ENCODE results near the gene NSG1. TPM values are rescaled to one million over a fixed set of nuclear protein-coding genes. Genes with fewer than 3 reads are reported as not detected.

Gene NSG1
- total RNA-seq, 1 experiment from 2014 or later = not detected

DNA sequence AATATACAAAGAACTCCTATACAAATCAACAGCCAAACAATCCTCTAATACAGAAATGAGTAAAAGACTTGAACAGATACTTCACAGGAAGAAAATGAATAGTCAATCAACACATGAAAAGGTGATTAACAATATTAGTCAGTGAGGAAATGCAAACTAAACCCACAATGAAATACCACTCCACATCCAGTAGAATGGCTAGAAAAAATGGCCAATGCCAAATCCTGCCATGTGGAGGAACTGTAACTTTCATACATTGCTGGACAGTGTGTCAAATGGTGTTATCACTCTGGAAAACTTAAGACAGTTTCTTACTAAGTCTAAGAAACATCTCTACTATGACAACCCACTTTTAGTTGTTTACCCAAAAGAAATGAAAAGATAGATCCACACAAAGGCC, 59.5 kb downstream of the NSG1 start:
- BruUV-seq (replicated peaks) = no TSS peak
- Histone ChIP-seq H4K20me1 (ENCODE audit: insufficient read depth) (no peaks in the 10 kb centered on the region), H3K9me2 (ENCODE audit: insufficient read depth) (no peaks in the 10 kb centered on the region), H3K36me3 (ENCODE audit: low read depth) (0 out of 2 replicates have a peak, but pooled peaks cover 3% of the 10 kb centered on the region), H2AFZ (no peak overlapping the region), H3K4me1 (replicated peaks; ENCODE audit: insufficient read depth) (peaks cover 10% of the 10 kb centered on the region), H3K79me2 (ENCODE audit: low read depth) (no peaks in the 10 kb centered on the region), H3F3A (ENCODE audit: insufficient read depth, low read depth) (no peaks in the 10 kb centered on the region), H3K27me3 (ENCODE audit: insufficient read depth, low read depth) (no peaks in the 10 kb centered on the region), H3K4me2 (no peak overlapping the region), H3K27ac (no peak overlapping the region), H3K4me3 (no peak overlapping the region), H3K9me3 (ENCODE audit: insufficient read depth, low read depth) (no peaks in the 10 kb centered on the region)
- TF ChIP-seq, protein P1, sequence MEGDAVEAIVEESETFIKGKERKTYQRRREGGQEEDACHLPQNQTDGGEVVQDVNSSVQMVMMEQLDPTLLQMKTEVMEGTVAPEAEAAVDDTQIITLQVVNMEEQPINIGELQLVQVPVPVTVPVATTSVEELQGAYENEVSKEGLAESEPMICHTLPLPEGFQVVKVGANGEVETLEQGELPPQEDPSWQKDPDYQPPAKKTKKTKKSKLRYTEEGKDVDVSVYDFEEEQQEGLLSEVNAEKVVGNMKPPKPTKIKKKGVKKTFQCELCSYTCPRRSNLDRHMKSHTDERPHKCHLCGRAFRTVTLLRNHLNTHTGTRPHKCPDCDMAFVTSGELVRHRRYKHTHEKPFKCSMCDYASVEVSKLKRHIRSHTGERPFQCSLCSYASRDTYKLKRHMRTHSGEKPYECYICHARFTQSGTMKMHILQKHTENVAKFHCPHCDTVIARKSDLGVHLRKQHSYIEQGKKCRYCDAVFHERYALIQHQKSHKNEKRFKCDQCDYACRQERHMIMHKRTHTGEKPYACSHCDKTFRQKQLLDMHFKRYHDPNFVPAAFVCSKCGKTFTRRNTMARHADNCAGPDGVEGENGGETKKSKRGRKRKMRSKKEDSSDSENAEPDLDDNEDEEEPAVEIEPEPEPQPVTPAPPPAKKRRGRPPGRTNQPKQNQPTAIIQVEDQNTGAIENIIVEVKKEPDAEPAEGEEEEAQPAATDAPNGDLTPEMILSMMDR (conservative IDR thresholded peaks at IDR 0.05) = no peak
- no peak for TF ChIP-seq EZH2 (IDR thresholded peaks at IDR 0.05; ENCODE audit: low read depth)
- intact Hi-C loops (cut with micrococcal nuclease; ENCODE audit: unreplicated experiment) = no loop called here
- DNase-seq = no peak
- POLR2A ChIA-PET (ENCODE audit: unreplicated experiment) = no interaction called here
- CTCF ChIA-PET = no interaction called here

GRCh38 chr4:4455210-4455865, 68.4 kb downstream of the NSG1 start:
- H3K79me2 ChIP-seq (ENCODE audit: low read depth) = no peaks in the 10 kb centered on the region
- H3F3A ChIP-seq (ENCODE audit: insufficient read depth, low read depth) = no peaks in the 10 kb centered on the region
- no peak overlapping the region for H3K4me3 ChIP-seq
- no peaks in the 10 kb centered on the region for H3K27me3 ChIP-seq (ENCODE audit: insufficient read depth, low read depth)
- H3K4me1 ChIP-seq (replicated peaks; ENCODE audit: insufficient read depth) = no peaks in the 10 kb centered on the region
- ChIA-PET CTCF (no interaction called here), POLR2A (ENCODE audit: unreplicated experiment) (no interaction called here)
- DNase-seq = no peak
- intact Hi-C loops (cut with micrococcal nuclease; ENCODE audit: unreplicated experiment) = no loop called here
- H3K9me3 ChIP-seq (ENCODE audit: insufficient read depth, low read depth) = no peaks in the 10 kb centered on the region
- H3K9me2 ChIP-seq (ENCODE audit: insufficient read depth) = no peaks in the 10 kb centered on the region
- TF ChIP-seq, protein P1 (conservative IDR thresholded peaks at IDR 0.05) = no peak
- no peak for TF ChIP-seq EZH2 (IDR thresholded peaks at IDR 0.05; ENCODE audit: low read depth)
- H3K4me2 ChIP-seq = no peak overlapping the region
- H3K36me3 ChIP-seq (ENCODE audit: low read depth) = no peaks in the 10 kb centered on the region
- H4K20me1 ChIP-seq (ENCODE audit: insufficient read depth) = no peaks in the 10 kb centered on the region
- no peak overlapping the region for H2AFZ ChIP-seq
- BruUV-seq (replicated peaks) = no TSS peak
- no peak overlapping the region for H3K27ac ChIP-seq

GRCh38 chr4:4456351-4456750, 69.4 kb downstream of the NSG1 start:
- no peak overlapping the region for H3K4me3 ChIP-seq
- H3K4me2 ChIP-seq = no peak overlapping the region
- TF ChIP-seq, protein P1 (conservative IDR thresholded peaks at IDR 0.05) = no peak
- TF ChIP-seq EZH2 (IDR thresholded peaks at IDR 0.05; ENCODE audit: low read depth) = no peak
- no peaks in the 10 kb centered on the region for H3F3A ChIP-seq (ENCODE audit: insufficient read depth, low read depth)
- no peaks in the 10 kb centered on the region for H3K4me1 ChIP-seq (replicated peaks; ENCODE audit: insufficient read depth)
- H2AFZ ChIP-seq = no peak overlapping the region
- H3K27me3 ChIP-seq (ENCODE audit: insufficient read depth, low read depth) = no peaks in the 10 kb centered on the region
- ChIA-PET CTCF (no interaction called here), POLR2A (ENCODE audit: unreplicated experiment) (no interaction called here)
- H3K27ac ChIP-seq = no peak overlapping the region
- intact Hi-C loops (cut with micrococcal nuclease; ENCODE audit: unreplicated experiment) = no loop called here
- no peaks in the 10 kb centered on the region for H4K20me1 ChIP-seq (ENCODE audit: insufficient read depth)
- no peaks in the 10 kb centered on the region for H3K9me2 ChIP-seq (ENCODE audit: insufficient read depth)
- no peaks in the 10 kb centered on the region for H3K9me3 ChIP-seq (ENCODE audit: insufficient read depth, low read depth)
- DNase-seq = no peak
- no peaks in the 10 kb centered on the region for H3K79me2 ChIP-seq (ENCODE audit: low read depth)
- no TSS peak for BruUV-seq (replicated peaks)
- H3K36me3 ChIP-seq (ENCODE audit: low read depth) = no peaks in the 10 kb centered on the region
